Keratinocyte (primary cell): Measurements from ENCODE around the gene CABP4. TPM values are rescaled to one million over a fixed set of nuclear protein-coding genes. Genes with fewer than 3 reads are reported as not detected.

Experiments used
- DNase-seq: peaks from one replicate; pipeline ENCODE4 v3.0.0-alpha.2; 2011; ENCODE audit warnings: low read depth, missing footprints, low spot score
- FAIRE-seq: peaks from 2 replicates; lab custom pipeline; 2011; peaks lifted over from hg19 to GRCh38; lab: Jason Lieb, UNC
- H2AFZ ChIP-seq: 2 replicates; pipeline ENCODE4 v1.6.0; 2012; ENCODE audit warnings: low read length, control low read depth, inconsistent platforms; ENCODE audit not compliant: control insufficient read depth
- H3K27ac ChIP-seq: 2 replicates; pipeline ENCODE4 v1.5.1; 2011; ENCODE audit warnings: low read length; ENCODE audit not compliant: control insufficient read depth, insufficient read depth
- H3K27me3 ChIP-seq: 3 replicates; pipeline ENCODE4 v1.6.0; 2011; ENCODE audit warnings: low read length; ENCODE audit not compliant: control insufficient read depth, insufficient read depth; ENCODE audit errors: extremely low read depth
- H3K36me3 ChIP-seq, 2 experiments: 2 replicates in 1 of 2; 3 replicates in 1 of 2; pipeline ENCODE4 v1.5.1; 2011; ENCODE audit warnings: low read length in 2 of 2, mild to moderate bottlenecking in 1 of 2; ENCODE audit not compliant: control insufficient read depth in 2 of 2, insufficient read depth in 2 of 2; ENCODE audit errors: extremely low read depth in 1 of 2
- H3K4me1 ChIP-seq: 3 replicates; pipeline ENCODE4 v1.5.1; 2011; ENCODE audit warnings: low read length; ENCODE audit not compliant: control insufficient read depth, insufficient read depth; ENCODE audit errors: extremely low read depth
- H3K4me2 ChIP-seq: 3 replicates; pipeline ENCODE4 v1.6.0; 2011; ENCODE audit warnings: low read depth, low read length; ENCODE audit not compliant: control insufficient read depth, insufficient read depth; ENCODE audit errors: extremely low read depth
- H3K4me3 ChIP-seq, 3 experiments: fragments of 200-600 bp in 1 of 3; sonication (generic) in 1 of 3; 2 replicates in 2 of 3; 3 replicates in 1 of 3; pipeline ENCODE4 v1.5.1; 2011 to 2016; ENCODE audit warnings: low read length in 3 of 3, mild to moderate bottlenecking in 3 of 3, control low read depth in 2 of 3, inconsistent platforms in 1 of 3, low read depth in 1 of 3, mixed read lengths in 1 of 3, mixed run types in 1 of 3, moderate library complexity in 1 of 3; ENCODE audit not compliant: control insufficient read depth in 2 of 3, insufficient read depth in 2 of 3; ENCODE audit errors: extremely low read depth in 1 of 3
- H3K79me2 ChIP-seq: 2 replicates; pipeline ENCODE4 v1.6.0; 2012; ENCODE audit warnings: low read length; ENCODE audit not compliant: control insufficient read depth, insufficient read depth
- H3K9ac ChIP-seq: 3 replicates; pipeline ENCODE4 v1.6.0; 2011; ENCODE audit warnings: low read length; ENCODE audit not compliant: control insufficient read depth, insufficient read depth; ENCODE audit errors: extremely low read depth
- H3K9me1 ChIP-seq: 3 replicates; pipeline ENCODE4 v1.6.0; 2011; ENCODE audit warnings: low read length; ENCODE audit not compliant: control insufficient read depth, insufficient read depth; ENCODE audit errors: extremely low read depth
- H3K9me3 ChIP-seq: 2 replicates; pipeline ENCODE4 v1.5.1; 2012; ENCODE audit warnings: low read depth, low read length; ENCODE audit not compliant: control insufficient read depth
- H4K20me1 ChIP-seq: 3 replicates; pipeline ENCODE4 v1.6.0; 2011; ENCODE audit warnings: low read length; ENCODE audit not compliant: control insufficient read depth, insufficient read depth; ENCODE audit errors: extremely low read depth
- CTCF ChIP-seq, 3 experiments: IDR thresholded peaks in 1 of 3; conservative IDR thresholded peaks in 1 of 3; optimal IDR thresholded peaks in 1 of 3; 2 replicates in 2 of 3; 3 replicates in 1 of 3; pipeline versions ENCODE3 to v1.5.1; 2011; ENCODE audit warnings: low read length in 3 of 3, mild to moderate bottlenecking in 3 of 3, moderate library complexity in 2 of 3, control low read depth in 1 of 3, inconsistent platforms in 1 of 3; ENCODE audit not compliant: insufficient read depth in 2 of 3; ENCODE audit errors: extremely low read depth in 1 of 3
- EZH2 ChIP-seq: IDR thresholded peaks from one replicate; pipeline ENCODE4 v1.6.1; 2012; ENCODE audit warnings: inconsistent platforms, mild to moderate bottlenecking, low read length, moderate library complexity
- dilution Hi-C: fragments of 300-500 bp; cut with MboI; formaldehyde crosslinking; loops from one replicate; pipeline ENCODE4 v1.7.0; 2020; ENCODE audit warnings: low sequenced_read_pairs; ENCODE audit not compliant: extremely low pct_ligation_motif_present
- polyA plus RNA-seq, 5 experiments: library from polyadenylated mRNA; depleted of rRNA in 3 of 5; stranded (reverse) in 3 of 5; stranded (forward) in 1 of 5; unstranded in 1 of 5; fragments of >200 nt; gene quantifications; 1 replicate in 1 of 5; 2 replicates in 3 of 5; 3 replicates in 1 of 5; pipeline versions ENCODE4 v1.2.1 to v1.2.3, GENCODE V29; 2011 to 2012; ENCODE audit warnings: missing spikeins in 2 of 5, low read depth in 1 of 5, low replicate concordance in 1 of 5

CABP4 gene
- polyA plus RNA-seq, 1 donor (not counting 4 experiments of a cell fraction or from before 2014, with no cell fraction given) = not detected

GRCh38 chr11:67486481-67487195, 31.5 kb downstream of the CABP4 start:
- FAIRE-seq (no peak), DNase-seq (no peak)
- H3K27ac ChIP-seq = no peak overlapping the region

DNA sequence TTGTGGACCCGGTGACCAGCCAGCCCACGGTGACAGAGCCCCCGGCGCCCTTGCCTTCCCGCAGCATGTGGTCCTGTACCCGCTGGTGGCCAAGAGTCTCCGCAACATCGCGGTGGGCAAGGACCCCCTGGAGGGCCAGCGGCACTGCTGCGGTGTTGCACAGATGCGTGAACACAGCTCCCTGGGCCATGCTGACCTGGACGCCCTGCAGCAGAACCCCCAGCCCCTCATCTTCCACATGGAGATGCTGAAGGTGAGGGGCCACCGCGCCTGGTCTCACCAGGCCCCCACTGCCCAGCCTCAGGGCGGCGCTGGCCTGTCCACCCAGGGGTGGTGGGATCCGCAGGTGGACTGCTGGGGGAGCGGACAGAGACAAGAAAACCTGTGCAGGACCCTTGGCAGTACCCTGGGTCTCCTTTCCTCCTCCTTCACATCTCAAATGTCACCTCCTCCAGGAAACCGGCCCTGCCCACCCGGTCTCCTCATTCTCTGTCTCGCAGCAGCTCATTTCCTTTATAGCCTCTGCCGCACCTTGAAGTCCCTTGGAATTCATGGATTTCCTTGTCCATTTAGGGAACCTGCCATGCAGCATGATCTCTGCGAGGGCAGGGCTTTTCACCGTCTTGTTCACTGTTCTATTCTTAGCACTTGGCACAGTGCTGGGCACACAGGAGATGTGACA, 34.2 kb downstream of the CABP4 start:
- no peaks in the 10 kb centered on the region for H3K9me3 ChIP-seq
- no peak overlapping the region for H3K4me3 ChIP-seq
- no peak overlapping the region for H3K4me2 ChIP-seq
- H3K79me2 ChIP-seq = peaks cover 4% of the 10 kb centered on the region
- H3K4me1 ChIP-seq = no peaks in the 10 kb centered on the region
- no peak overlapping the region for H3K27ac ChIP-seq
- H3K9ac ChIP-seq = no peak overlapping the region
- H3K36me3 ChIP-seq = peaks cover 20 to 24% of the 10 kb centered on the region in 2 experiments
- H3K27me3 ChIP-seq = no peaks in the 10 kb centered on the region
- no peak for DNase-seq
- no peaks in the 10 kb centered on the region for H4K20me1 ChIP-seq
- no peak overlapping the region for H2AFZ ChIP-seq
- FAIRE-seq = no peak
- no peaks in the 10 kb centered on the region for H3K9me1 ChIP-seq
- no peak for TF ChIP-seq CTCF (optimal IDR thresholded peaks at IDR 0.05 in 1 of 3, IDR thresholded peaks at IDR 0.05 in 1 of 3, conservative IDR thresholded peaks at IDR 0.05 in 1 of 3; ENCODE audit: extremely low read depth in 1 of 3, insufficient read depth in 2 of 3, low read length in 3 of 3)
- TF ChIP-seq EZH2 = no peak
- dilution Hi-C loops = no loop called here

More at GRCh38 chr11:67486481-67487195, 31.5 kb downstream of the CABP4 start:
- no peaks in the 10 kb centered on the region for H4K20me1 ChIP-seq
- no peak overlapping the region for H3K4me3 ChIP-seq
- no peak overlapping the region for H3K4me2 ChIP-seq
- no peaks in the 10 kb centered on the region for H3K27me3 ChIP-seq
- no peaks in the 10 kb centered on the region for H3K9me3 ChIP-seq
- dilution Hi-C loops = no loop called here
- H2AFZ ChIP-seq = no peak overlapping the region
- no peaks in the 10 kb centered on the region for H3K9me1 ChIP-seq
- H3K79me2 ChIP-seq = peaks cover 4% of the 10 kb centered on the region
- H3K9ac ChIP-seq = no peak overlapping the region
- H3K4me1 ChIP-seq = peaks cover 13% of the 10 kb centered on the region
- H3K36me3 ChIP-seq = peaks cover 10 to 20% of the 10 kb centered on the region in 2 experiments
- TF ChIP-seq EZH2 (no peak), CTCF (optimal IDR thresholded peaks at IDR 0.05 in 1 of 3, IDR thresholded peaks at IDR 0.05 in 1 of 3, conservative IDR thresholded peaks at IDR 0.05 in 1 of 3; ENCODE audit: extremely low read depth in 1 of 3, insufficient read depth in 2 of 3, low read length in 3 of 3) (no peak)
